Measurements from ENCODE around the gene COL4A6.

The COL4A6 gene

GRCh38 chrX:108331126-108331909 lies 106.9 kb downstream of the COL4A6 start:
- DNase-seq (ENCODE audit: low spot score): no peak

- DNase-seq (ENCODE audit: low spot score): no peak
Observed at GRCh38 chrX:108323751-108324150, 114.5 kb downstream of the COL4A6 start.

GRCh38 chrX:108322234-108322633 lies 116.0 kb downstream of the COL4A6 start:
- DNase-seq (ENCODE audit: low spot score): no peak

GRCh38 chrX:108316456-108316855 lies 121.8 kb downstream of the COL4A6 start:
- DNase-seq (ENCODE audit: low spot score): no peak

DNA sequence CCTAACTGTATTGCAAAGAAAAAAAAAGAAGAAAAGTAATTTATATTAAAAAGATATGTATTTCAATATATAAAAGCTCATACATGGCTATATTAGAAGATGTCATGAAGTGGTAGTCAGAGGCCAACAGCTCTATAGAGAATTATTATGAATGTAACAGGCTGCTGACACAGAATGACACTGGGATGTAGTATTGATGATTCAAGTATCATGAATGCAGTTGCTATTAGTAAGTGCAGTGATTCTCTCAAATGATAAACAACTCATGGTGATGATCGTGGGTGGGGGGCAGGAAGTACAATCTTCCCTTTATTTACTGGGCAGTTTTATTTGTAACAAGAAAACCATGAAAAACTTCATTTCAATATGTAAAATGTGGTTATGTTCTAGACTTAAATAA lies 124.6 kb downstream of the COL4A6 start:
- DNase-seq (ENCODE audit: low spot score): no peak

GRCh38 chrX:108312957-108313356 lies 125.3 kb downstream of the COL4A6 start:
- DNase-seq (ENCODE audit: low spot score): peak; percentile 38

DNA sequence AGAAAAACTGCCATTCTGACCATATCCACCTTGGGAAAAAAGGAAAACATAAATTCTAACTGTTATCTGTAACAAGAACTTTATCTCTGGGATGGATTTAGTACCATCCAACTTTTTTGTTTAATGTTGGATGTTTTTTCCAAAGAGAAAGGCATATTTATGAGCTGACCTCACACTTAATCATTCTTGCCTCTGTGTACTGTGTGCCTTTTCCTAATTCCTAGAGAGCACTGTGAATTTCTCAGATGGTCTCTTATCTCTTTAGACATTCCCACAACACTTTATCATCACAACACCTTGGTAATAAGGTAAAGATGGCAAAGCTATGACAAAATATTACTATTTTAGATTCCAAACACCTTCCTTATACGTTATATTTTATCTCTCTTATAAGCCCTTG lies 126.2 kb downstream of the COL4A6 start:
- DNase-seq (ENCODE audit: low spot score): no peak

GRCh38 chrX:108310506-108310905 lies 127.7 kb downstream of the COL4A6 start:
- DNase-seq (ENCODE audit: low spot score): no peak

- DNase-seq (ENCODE audit: low spot score): no peak
Observed at GRCh38 chrX:108309144-108309543, 129.1 kb downstream of the COL4A6 start.

DNA sequence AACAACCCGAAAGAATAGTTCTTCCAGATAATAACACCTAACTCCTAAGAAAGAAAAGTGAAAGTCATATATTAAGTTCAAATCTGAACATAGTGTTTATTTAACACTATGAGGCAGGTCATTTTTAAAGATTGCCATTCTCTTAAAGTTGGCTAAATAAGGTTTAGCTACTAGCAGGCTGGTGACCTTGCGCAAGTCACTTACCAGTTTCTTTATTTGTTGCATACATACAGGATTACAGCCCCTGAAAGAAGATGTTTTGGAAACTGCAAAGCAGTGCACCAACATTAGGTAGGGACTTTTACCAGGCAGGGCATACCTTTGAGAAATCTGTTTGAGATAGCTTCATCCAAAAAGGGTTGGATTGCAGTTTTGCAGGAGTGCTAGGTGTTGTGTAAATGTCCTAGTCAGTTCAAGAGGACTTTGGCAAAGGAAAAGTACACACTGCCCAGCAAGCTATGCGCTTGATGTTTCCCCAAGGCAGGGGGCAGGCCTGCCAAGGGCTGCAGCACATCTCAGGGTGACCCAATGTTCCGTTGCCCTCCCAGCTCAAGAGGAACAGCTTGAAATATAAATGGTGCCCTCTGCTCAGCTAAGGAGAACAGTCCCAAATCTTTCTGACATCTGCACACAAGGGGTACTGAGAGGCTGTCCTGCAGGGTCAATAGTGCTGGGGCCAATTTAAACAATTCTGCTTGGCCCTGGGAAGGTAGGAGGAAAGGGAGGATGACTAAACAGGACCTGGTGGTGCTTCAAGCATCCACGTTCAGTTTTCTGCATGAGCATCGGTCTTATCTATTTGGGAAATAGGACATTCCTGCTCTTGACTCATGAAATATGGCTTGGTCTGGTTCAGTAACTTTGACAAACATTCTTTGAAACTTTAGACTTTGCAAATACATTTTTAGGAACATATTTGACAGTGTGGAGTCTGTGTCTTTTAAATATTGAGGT lies 130.8 kb downstream of the COL4A6 start:
- DNase-seq (ENCODE audit: low spot score): no peak

DNA sequence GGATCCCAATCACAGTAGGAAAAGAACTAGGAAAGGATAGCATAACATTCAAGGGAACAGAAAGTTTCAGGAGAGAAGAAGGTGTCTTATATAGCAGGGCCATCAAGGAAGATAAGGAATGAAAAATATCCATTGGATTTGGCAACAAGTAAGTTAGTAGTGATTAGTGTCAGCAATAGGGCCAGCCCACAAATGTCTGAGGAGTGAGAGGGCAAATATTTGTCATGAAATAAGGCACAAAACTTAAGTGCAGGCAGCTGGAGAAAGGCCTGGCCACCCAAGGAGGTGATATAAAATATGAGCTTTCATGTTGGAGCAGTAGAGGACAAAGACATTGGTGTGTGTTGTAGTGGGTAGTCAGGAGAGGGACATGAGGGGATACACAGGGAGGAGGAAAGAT lies 132.1 kb downstream of the COL4A6 start:
- DNase-seq (ENCODE audit: low spot score): no peak

- DNase-seq (ENCODE audit: low spot score): no peak
Observed at GRCh38 chrX:108304757-108305156, 133.5 kb downstream of the COL4A6 start.

DNA sequence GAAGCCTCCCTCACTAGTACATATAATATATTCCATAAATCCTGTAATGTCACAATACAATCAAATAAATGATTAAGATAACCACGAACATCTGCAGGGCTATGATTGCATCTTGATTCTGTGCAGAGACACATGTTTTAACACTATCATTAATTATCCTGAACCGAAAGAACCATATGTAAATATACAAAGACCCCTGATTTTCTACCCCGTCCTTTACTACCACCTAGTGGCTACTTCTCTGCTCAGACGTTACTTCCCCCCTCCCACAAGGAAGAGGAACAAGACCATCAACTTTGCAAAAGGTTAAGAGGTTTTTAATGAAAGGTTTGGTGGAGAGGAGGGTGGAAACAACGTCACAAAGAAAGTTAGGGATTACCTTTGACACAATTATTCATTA lies 134.0 kb downstream of the COL4A6 start:
- no peak for DNase-seq (ENCODE audit: low spot score)

GRCh38 chrX:108303682-108304081 lies 134.5 kb downstream of the COL4A6 start:
- DNase-seq (ENCODE audit: low spot score): no peak

- DNase-seq (ENCODE audit: low spot score): no peak
Observed at GRCh38 chrX:108299704-108300103, 138.5 kb downstream of the COL4A6 start.

DNA sequence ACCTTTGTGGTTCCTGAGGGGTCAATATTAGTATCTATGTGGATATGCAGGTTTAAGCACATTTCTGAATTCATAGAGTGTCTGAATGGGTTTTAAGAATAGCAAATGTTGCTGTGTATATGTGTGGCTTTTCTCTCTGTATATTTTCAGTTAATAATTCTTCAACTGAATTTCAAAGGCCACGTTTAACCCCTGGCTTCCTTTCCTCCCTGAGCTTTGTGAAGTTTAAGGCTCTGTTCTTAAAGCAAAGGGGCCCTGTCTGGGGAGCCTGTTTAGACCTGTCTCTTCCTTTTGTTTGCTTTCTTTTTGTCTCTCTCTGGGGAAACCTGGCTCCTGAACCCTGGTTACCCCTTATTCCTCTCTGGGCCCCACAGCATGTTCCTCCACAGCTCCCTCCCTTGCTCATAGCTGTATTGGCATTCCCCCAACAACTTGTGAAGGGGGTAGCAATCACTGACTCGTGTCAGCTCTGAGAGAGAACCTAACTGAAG lies 139.1 kb downstream of the COL4A6 start:
- no peak for DNase-seq (ENCODE audit: low spot score)

- no peak for DNase-seq (ENCODE audit: low spot score)
Observed at GRCh38 chrX:108298165-108298602, 140.0 kb downstream of the COL4A6 start.

GRCh38 chrX:108297290-108297689 lies 140.9 kb downstream of the COL4A6 start:
- no peak for DNase-seq (ENCODE audit: low spot score)

DNA sequence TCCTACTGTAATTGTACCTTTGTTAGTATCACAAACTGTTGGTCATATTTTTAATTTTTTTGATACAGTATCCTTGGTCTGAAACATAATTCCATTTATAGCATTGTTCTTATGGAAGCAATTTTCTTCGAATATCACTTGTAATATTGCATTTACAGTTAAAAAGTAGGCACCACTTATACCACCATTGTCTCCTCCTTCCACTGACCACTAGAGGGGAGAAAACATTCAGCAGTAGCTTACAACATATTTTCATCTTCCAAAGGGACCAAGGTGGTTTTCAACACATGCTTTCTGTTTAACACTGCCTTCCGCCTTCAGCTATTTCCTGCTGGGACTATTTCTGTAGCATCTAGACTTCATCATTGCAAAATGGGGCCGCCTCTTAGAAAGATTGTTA lies 146.2 kb downstream of the COL4A6 start:
- no peak for DNase-seq (ENCODE audit: low spot score)

- DNase-seq (ENCODE audit: low spot score): no peak
Observed at GRCh38 chrX:108285918-108286317, 152.3 kb downstream of the COL4A6 start.

GRCh38 chrX:108285356-108285755 lies 152.9 kb downstream of the COL4A6 start:
- no peak for DNase-seq (ENCODE audit: low spot score)

GRCh38 chrX:108275732-108276131 lies 162.5 kb downstream of the COL4A6 start:
- DNase-seq (ENCODE audit: low spot score): no peak

- no peak for DNase-seq (ENCODE audit: low spot score)
Observed at GRCh38 chrX:108271397-108271787, 166.8 kb downstream of the COL4A6 start.
